Left cardiac atrium (tissue), 4 donors: Measurements from ENCODE around the gene FARS2. TPM values are rescaled to one million over a fixed set of nuclear protein-coding genes. Genes with fewer than 3 reads are reported as not detected.
"Not testable (repeated sequence)": the region's sequence is repeated elsewhere in the genome, so short reads cannot be mapped to it uniquely, and the experiment has no call there.

ENCODE experiments used
- ATAC-seq, 2 donors: fragments of 200-7000 bp; cut with Tn5 transposase; one replicate each; pipeline ENCODE4 v1.9.1; 2020; ENCODE audit warnings: mild to moderate bottlenecking in 2 of 2, moderate library complexity in 2 of 2
- DNase-seq: peaks from one replicate; pipeline ENCODE4 v3.0.0-alpha.2; 2020
- intact Hi-C, 2 donors: fragments of 100-400 bp; cut with DNase I; formaldehyde crosslinking; loops; one replicate each; pipeline versions ENCODE4 v1.14.1 to v1.15.1; 2022 to 2023
- total RNA-seq, 2 donors: library from RNA; stranded (reverse); fragmentation: NEBNext Ultra II Directional; extraction: Animal tissue kit (Norgen Biotek cat#: 25700); gene quantifications; one replicate each; pipeline ENCODE4 v1.2.1, GENCODE V29; 2021
- donor health status: DM: no; HTN: yes; CAD: no.
- donor health status: DM: no; HTN: yes; CAD: no; lungs with severe emphysema.
- donor health status: DM: yes; HTN: yes; CAD: no.
- donor health status: Dilated cardiomyopathy.

The FARS2 gene
- total RNA-seq, 2 donors from 2014 or later: 14.6 to 16.4 TPM

DNA sequence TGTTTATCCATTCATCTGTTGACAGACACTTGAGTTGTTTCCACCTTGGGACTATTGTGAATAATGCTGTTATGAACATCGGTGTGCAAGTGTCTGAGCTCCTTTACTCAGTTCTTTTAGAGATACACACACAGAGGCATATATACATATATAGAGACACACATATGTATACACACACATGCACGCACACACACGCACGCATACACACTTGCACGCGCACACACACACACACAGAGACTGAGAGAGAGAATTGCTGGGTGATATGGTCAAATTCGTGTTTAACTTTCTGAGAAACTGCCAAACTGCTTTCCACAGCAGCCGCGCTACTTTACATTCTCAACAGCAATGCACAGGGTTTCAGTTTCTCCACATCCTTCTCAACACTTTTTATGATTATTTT, 273.3 kb downstream of the FARS2 start:
- DNase-seq (no peak), ATAC-seq (no peak)
- intact Hi-C loops: no loop called here

DNA sequence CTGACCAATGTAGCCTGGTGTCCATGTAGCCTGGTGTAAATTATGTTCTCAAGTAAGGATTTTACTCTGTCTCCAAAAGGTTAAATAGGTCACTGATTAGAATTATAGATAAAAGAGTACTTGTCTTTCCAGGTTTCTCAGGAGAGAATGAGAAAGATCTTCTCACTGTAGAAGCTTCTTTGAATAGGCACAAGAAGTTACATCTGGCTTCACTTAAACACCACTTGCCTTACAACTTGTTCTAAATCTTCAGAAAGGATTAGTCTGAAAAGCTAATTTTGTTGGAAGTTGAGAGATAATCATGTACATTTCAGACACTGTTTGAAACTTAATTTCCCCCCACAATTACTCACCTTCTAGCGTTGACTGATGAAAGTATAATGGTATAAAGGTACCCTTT, 275.3 kb downstream of the FARS2 start:
- intact Hi-C loops: no loop called here
- ATAC-seq: no peak

DNA sequence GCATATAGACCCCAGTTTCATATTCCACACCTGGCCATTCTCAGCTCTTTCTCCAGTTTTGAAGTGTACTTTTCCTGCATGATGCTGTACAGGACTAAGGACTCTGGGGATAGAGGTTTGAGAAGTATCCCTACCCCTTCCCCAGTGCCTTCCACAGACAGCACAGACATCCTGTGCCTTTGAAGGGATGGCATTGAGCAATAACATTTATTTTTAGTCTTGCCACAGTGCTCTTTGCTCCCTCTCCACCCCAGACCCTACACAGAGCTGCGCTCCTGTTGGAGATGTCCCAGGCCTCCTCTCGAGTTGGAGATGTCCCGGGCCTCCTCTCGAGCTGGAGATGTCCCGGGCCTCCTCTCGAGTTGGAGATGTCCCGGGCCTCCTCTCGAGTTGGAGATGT, 275.8 kb downstream of the FARS2 start:
- DNase-seq (no peak), ATAC-seq (no peak)
- intact Hi-C loops: no loop called here

More for the DNA sequence above, 275.3 kb downstream of the FARS2 start:
- DNase-seq: no peak

DNA sequence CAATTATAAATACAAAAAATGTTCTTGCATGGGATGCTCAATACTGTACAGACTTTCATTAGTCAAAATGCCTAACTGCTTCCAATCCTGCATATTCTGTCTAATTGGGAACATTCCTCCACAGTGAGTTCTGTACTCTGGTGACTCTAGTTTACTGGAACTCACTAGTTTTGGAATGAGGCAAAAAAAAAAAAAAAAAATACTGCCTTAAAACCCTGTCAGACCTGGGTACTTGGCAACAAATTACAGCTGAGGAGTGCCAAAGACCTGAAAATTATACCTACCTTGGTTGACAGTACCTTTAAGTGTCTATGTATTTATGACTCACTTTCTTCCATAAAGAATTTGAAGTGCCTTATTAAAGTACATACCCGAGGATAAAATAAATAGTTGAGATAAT, 276.7 kb downstream of the FARS2 start:
- DNase-seq (no peak), ATAC-seq (no peak)
- intact Hi-C loops: no loop called here

DNA sequence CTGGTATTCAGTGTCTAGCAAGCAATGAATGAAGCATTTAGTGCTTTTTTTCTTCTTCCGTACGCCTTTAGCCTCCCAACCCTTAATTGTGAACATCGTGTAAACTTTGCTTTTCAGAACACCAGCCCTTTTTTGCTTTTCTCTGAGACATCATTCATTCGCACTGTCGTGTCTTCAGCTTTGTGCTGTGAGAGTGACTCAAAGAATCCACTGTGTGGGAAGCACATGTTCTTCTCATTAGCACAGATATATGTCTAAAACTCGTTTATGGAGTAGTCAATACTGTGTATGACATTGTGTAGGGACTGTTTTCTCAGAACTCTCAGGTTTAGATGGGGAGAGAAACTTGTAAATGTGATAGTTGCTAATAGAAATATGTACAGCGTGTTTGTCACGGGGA, 279.1 kb downstream of the FARS2 start:
- DNase-seq (no peak), ATAC-seq (no peak)
- intact Hi-C loops: no loop called here

DNA sequence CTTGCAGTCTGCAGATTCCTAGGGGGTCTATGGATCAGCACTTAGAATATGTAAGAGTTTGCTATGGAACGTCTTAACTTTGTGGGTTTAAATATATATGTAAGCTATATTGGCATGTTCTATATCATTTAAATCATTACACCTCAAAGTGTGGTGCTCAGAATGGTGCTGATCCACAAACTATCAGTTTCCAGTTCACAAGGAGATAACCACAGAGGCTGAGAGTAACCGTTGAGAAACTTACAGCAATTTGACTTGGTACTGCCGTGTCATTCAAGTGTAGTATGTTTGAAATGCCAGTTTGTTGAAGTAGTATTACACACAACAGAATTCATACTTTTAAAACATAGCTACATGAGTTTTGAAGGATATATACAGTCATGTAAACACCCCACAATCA, 279.7 kb downstream of the FARS2 start:
- DNase-seq: no peak
- ATAC-seq: no peak
- intact Hi-C loops: no loop called here

DNA sequence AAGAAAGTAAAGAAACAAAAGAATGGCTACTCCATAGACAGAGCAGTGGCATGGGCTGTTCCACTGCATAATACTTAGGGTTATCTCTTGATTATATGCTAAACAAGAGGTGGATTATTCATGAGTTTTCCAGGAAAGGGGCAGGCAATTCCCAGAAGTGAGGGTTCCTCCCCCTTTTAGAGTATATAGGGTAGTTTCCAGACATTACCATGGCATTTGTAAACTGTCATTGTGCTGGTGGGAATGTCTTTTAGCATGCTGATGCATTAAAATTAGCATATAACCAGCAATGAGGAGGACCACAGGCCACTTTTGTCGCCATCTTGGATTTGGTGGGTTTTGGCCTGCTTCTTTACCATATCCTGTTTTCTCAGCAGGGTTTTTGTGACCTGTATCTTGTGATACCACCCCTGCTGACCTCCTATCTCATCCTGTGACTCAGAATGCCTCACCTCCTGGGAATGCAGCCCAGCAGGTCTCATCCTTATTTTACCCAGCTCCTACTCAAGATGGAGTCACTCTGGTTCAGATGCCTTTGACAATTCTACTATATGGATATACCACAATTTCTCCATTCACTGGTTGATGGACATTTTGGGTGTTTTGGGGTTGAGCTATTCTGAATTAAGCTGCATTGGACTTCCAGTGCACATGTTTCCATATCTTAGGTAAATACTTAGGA, 280.6 kb downstream of the FARS2 start:
- ATAC-seq: no peak
- DNase-seq: no peak
- intact Hi-C loops: no loop called here

DNA sequence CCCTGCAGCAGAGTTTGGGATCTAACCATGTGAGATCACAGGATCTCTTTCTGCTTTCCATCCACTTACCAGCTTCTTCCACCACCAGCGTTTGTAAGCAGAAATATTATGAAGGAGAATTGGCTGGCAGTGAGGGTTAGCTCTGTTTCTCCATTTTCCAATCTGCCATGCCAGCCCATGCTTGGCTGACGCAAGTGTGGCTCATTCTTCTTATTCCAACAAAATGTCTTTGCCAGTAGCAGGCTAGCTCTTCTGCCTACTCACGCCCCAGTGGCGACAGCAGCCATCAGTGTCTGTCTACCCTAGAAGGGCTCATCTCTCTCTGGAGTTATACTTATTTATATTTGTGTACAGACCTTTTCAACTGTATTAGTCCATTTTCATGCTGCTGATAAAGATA, 286.2 kb downstream of the FARS2 start:
- ATAC-seq (no peak), DNase-seq (no peak)
- intact Hi-C loops: no loop called here

DNA sequence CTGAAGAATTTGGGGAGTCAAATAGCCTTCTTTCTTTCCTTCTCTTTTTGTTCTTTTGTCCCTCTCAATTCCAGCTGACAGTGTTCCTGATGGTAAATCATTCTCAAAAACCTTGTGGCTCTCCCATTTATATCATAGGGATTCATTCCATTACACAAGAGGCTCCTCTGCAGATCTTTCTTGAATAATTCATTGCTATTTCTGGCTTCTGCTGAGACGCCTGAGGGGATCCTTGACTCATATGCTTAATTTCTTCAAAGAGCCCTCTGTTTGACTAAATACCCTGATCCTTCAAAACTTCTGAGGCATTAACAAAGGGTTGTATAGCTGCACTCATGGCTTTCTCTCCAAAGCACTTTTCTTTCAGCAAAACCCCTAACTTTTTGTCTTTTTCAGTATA, 289.3 kb downstream of the FARS2 start:
- DNase-seq (no peak), ATAC-seq (no peak)
- intact Hi-C loops: no loop called here

DNA sequence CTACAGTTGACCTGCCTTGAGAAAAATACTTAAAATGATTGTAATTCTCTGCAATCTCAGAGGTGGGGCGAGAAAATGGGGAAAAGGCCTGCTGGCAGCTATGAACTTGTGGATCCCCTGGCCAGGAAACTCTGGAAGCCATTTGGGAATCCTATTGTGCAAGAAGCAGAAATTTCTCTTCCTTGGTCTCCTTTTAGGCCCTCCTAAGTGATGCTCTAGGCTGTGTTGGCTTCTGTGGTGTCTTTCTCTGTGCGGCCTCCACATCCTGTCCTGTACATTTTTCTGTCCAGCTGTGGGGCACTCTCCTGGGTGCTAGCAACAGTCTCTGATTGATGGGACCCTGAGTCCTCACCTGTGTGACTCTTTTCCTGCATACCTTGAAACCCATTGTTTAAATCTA, 290.9 kb downstream of the FARS2 start:
- intact Hi-C loops: no loop called here
- ATAC-seq (peak in 1 of 2 donors; percentile 27), DNase-seq (no peak)

DNA sequence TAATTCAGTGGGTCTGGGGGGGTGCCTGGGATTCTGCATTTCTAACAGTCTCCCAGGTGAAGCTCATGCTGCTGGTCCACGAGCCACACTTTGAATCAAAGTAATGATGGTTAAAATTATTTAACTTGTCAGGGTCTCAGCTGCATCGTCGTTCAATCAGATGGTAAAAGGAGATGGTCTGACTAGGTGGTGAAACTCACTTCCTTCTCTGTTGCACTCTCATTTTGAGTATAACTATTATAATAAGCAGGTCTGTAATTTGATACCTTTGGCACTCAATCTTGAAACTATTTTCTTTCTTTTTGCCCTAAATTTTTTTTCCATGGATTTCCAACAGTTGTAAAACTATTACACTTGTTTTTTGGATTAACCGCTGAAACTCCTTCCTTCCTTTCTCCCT, 292.5 kb downstream of the FARS2 start:
- DNase-seq (no peak), ATAC-seq (no peak)
- intact Hi-C loops: no loop called here

DNA sequence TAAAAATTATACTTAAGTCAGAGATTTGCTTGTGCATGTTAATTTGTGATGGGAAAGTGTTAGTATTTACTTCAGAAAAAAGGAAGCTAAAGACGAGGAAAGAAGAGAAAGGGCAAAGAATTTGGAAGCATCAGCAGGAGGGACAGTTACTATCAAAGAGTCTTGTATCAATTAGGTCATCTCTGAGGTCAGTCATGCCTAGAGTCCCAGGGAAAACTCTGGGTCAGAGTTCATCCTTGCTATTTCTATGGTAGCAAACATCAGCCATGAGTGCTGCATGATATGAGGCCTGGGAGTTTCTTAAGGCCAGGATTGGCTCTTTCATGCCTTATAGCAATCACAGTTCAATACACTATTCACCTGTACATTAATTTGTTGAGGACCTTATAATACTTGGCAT, 292.9 kb downstream of the FARS2 start:
- intact Hi-C loops: no loop called here
- no peak for DNase-seq
- ATAC-seq: no peak

DNA sequence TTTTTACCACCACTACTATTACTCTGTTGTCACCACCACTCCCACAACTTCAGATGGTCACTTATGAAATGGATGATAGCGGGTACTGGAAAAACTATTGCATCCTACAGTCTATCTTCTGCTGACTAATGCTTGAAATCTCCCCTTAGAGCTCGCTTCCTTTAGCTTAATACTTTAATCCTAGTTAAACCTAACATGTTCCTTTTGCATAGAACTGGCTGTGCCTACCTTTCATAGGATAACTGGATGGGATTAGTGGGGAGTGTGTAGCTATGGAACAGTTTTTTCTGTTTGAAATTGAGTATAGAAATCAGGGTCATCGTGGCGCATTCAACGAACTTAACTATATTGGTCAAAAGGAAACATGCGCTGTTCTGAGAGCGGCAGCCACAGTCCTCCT, 294.7 kb downstream of the FARS2 start:
- ATAC-seq (no peak), DNase-seq (no peak)
- intact Hi-C loops: no loop called here

DNA sequence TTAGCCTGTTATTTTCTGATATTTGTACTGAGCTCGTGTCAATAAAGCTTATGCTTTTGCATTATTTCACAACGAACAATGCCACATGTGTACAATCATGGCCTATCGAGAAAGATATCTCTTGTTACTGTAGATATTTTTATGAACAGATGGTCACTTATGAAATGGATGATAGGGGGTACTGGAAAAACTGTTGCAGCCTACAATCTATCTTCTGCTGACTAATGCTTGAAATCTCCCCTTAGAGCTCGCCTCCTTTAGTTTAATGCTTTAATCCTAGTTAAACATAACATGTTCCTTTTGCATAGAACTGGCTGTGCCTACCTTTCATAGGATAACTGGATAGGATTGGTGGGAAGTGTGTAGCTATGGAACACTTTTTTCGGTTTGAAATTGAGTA, 296.2 kb downstream of the FARS2 start:
- DNase-seq (no peak), ATAC-seq (no peak)
- intact Hi-C loops: no loop called here

DNA sequence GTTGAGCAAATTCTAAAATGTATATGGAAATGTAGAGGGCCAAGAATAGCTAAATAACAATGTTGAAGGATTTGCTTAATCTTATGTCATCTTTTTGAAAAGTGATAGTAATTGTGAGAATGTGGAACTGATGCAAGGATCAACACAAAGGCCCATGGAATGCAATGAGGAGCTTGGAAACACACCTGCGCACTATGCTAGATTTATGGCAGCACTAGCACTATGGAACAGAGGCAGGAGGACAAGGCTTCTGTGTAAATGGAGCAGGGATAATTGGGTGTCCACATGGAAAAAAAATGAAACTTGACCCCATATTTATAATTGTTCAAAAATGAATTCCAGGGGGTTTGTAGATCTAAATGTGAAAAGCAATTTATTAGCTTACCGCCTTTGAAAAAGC, 298.3 kb downstream of the FARS2 start:
- intact Hi-C loops: no loop called here
- no peak for ATAC-seq
- no peak for DNase-seq

DNA sequence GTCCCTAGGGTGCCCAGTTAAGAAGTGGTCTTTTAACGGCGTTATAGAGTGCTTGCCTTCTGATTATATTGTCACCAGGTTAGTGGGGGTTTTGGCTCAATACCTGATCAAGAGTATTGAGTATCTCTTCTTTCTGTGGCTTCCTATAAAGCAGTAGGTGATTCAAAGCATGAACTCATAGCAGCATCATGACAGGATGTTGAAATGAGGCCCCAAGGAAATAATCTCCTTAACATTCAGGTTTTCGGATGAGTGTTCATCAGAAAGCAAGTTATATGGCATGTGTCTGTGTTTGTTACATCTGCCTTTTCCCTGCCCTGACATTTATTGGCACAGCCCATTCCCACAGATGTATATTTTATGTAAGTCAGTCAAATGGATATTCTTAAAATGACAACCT, 301.0 kb downstream of the FARS2 start:
- no peak for ATAC-seq
- no peak for DNase-seq
- intact Hi-C loops: no loop called here

DNA sequence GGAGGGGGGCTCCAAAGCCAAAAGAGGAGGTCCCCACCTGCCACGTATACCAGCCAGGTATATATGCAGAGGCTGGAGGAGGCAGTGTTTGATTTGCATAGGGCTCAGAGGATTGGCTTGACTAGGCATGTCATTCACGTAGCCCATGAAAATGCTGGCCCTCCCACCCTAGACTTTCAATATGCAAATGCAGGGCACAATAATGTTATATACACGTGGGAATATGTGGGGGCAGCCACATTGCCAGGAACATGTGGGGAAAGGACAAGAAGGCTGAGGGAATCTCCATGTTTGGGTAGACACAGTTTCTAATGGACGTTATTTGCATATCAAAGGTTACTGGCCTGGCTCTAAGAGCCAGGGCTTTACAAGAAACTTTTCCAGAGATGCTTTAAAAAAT, 301.8 kb downstream of the FARS2 start:
- intact Hi-C loops: no loop called here
- no peak for DNase-seq
- ATAC-seq: no peak

DNA sequence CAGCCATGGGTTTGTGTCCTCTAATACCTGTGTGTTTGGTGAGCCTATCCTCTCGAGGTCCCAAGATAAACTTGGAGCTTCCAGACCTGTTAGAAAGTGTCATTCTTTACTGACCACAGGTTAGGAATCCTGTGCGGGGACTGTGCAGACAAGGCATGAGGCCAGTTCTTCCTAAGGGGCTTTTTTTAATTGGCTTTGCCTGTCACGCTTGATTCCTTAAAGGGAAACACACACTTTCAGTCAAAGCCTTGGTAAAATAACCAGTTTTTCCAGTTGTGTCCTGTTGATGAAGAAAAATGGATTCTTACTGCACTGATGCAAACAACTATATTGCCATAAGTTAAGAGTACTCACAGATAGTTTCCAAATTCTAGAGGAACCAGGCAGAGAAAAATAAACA, 303.4 kb downstream of the FARS2 start:
- ATAC-seq: not testable (repeated sequence)

DNA sequence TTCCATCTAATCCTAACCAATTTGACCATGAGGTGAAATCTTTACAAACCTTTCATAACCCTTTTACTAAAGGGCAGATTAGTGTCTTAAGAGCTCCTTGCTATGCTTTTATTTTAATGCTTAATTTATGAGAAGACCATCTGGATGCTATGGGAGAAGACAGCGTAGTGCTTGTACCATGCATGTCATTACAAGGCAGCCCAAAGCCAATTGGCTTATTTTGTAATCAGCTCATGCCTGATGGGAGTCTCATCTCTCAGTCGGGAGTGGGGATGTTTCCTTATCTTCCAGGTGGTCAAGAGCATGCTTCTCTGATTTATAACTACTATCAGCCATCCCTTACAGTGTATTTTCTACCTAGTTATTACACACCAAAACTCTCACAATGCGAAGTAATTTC, 304.7 kb downstream of the FARS2 start:
- intact Hi-C loops: no loop called here
- DNase-seq (no peak), ATAC-seq (no peak)

More for the DNA sequence above, 303.4 kb downstream of the FARS2 start:
- intact Hi-C loops, DNase-seq: not testable (repeated sequence)

DNA sequence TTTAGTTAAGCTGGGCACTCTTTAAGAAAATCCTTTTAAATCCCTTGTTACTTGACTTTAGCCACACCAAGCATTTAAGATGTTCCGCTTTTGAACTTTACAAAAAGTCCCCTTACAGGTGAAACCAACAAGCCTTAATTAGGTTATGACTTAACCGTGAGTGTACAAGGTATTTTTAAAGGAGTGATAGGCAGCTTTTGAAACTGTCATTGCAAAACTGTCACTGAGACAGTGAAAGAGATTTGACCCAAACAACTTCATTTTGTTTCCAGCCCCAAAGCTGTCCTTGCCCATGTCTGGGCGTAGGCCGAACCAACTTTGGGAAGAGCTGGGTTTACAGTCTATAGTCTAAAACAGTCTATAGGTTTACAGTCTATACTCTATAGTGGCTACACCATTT, 305.4 kb downstream of the FARS2 start:
- ATAC-seq: no peak
- DNase-seq: no peak

DNA sequence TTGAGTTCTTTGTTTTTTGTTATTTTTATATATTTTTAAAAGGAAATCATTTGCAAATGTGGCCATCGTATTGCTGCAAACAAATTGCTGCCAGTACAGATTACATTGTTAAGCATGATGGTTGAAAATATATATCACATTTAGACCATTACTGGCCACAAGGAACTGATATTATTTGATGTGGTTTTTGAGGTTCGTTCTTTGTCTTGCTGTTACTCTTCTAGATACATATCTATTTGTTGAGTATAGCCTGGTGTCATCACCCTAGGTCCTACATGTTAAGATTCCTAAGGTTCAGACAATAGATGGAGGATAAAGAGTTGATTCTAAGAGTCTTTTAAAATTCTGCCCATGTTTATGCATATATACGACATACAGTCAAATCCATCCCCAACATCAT, 306.0 kb downstream of the FARS2 start:
- intact Hi-C loops: no loop called here
- DNase-seq: no peak
- no peak for ATAC-seq

More for the DNA sequence above, 305.4 kb downstream of the FARS2 start:
- intact Hi-C loops: no loop called here

DNA sequence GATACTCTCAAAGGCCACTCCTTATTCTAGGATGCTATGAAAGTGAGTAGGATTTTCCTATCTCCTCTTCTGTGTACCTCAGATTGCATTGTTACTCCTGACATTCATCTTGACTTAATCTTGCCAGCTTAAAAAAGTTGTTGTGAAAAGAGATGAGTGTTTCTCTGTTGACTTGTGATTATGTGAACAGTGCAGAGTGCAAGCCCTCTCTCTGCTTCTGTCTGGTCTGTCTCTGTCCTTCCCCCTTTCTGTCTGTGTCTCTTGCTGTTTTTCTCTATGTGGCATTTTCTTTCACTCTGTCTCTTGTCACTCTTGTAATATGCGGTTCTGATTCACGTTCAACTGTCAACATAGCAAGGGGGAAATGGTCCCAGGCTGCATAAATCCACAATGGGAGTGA, 306.6 kb downstream of the FARS2 start:
- ATAC-seq (no peak), DNase-seq (no peak)
- intact Hi-C loops: no loop called here
